K562 (cell line): ENCODE data around the gene NEURL1B. TPM values are rescaled to one million over a fixed set of nuclear protein-coding genes. Genes with fewer than 3 reads are reported as not detected.
A peak's percentile ranks its signal among the peaks of the same experiment; 100 is the strongest.

ENCODE experiments used
- ATAC-seq: fragments of 200-7000 bp; cut with Tn5 transposase; 3 replicates; pipeline ENCODE4 v1.9.1; 2020; ENCODE audit warnings: moderate library complexity
- BruUV-seq: library from RNA; stranded (reverse); fragments of 400-500 nt; replicated peaks from 2 replicates; lab custom pipeline; 2021; lab: Mats Ljungman, UMichigan
- CTCF ChIA-PET: fragments of 300-600 bp; formaldehyde crosslinking; extraction: SDS; loops from one replicate; lab custom pipeline; 2021; ENCODE audit warnings: low intra/inter-chr PET ratio; lab: Yijun Ruan, JAX
- POLR2A ChIA-PET: fragments of 300-600, 350-650 bp; sonication (Branson Sonifier 250); formaldehyde crosslinking; extraction: SDS; loops from one replicate; lab custom pipeline; 2021; ENCODE audit warnings: antibody characterized with exemption, inconsistent platforms; lab: Yijun Ruan, JAX
- DNase-seq, 4 experiments: peaks; one replicate each; pipeline versions ENCODE4 v3.0.0 to v3.0.0-alpha.2; 2011 to 2018; ENCODE audit warnings: low spot score in 3 of 4, mixed read lengths in 3 of 4; ENCODE audit errors: extremely low read depth in 1 of 4
- FAIRE-seq: peaks from 2 replicates; lab custom pipeline; 2011; peaks lifted over from hg19 to GRCh38; lab: Jason Lieb, UNC
- H2AFZ ChIP-seq: 2 replicates; pipeline ENCODE4 v1.6.0; 2011; ENCODE audit warnings: low read depth, low read length, control low read depth, inconsistent platforms
- H3K27ac ChIP-seq: fragments of 200-600 bp; 3 replicates; pipeline ENCODE4 v1.8.0; 2011; ENCODE audit warnings: low read depth, mild to moderate bottlenecking, control low read depth, inconsistent platforms, low read length, moderate library complexity, mixed read lengths; ENCODE audit errors: extremely low read depth
- H3K27me3 ChIP-seq, 2 experiments: fragments of 300-600 bp in 1 of 2; 2 replicates in 1 of 2; 3 replicates in 1 of 2; pipeline versions ENCODE4 v1.6.0 to v1.8.0; 2011; ENCODE audit warnings: inconsistent platforms in 2 of 2, low read length in 2 of 2, mild to moderate bottlenecking in 1 of 2, mixed read lengths in 1 of 2, moderate library complexity in 1 of 2; ENCODE audit not compliant: control insufficient read depth in 2 of 2, insufficient read depth in 2 of 2
- H3K36me3 ChIP-seq: fragments of 300-600 bp; 3 replicates; pipeline ENCODE4 v1.8.0; 2011; ENCODE audit warnings: mild to moderate bottlenecking, low read length, inconsistent platforms; ENCODE audit not compliant: control insufficient read depth, insufficient read depth
- H3K4me1 ChIP-seq, 2 experiments: fragments of 200-600 bp in 1 of 2; replicated peaks in 1 of 2; 2 replicates in 1 of 2; 3 replicates in 1 of 2; pipeline versions ENCODE4 v1.5.1 to v1.8.0; 2011; ENCODE audit warnings: inconsistent platforms in 2 of 2, low read length in 2 of 2, mild to moderate bottlenecking in 1 of 2, mixed read lengths in 1 of 2, moderate library complexity in 1 of 2; ENCODE audit not compliant: control insufficient read depth in 2 of 2, insufficient read depth in 2 of 2
- H3K4me2 ChIP-seq: 2 replicates; pipeline ENCODE4 v1.6.1; 2011; ENCODE audit warnings: low read length, control low read depth, inconsistent platforms, mixed read lengths; ENCODE audit not compliant: insufficient read depth
- H3K4me3 ChIP-seq: fragments of 200-600 bp; sonication (generic), shearing (Covaris generic); 2 replicates; pipeline ENCODE4 v1.5.1; 2016; ENCODE audit warnings: control low read depth, inconsistent platforms
- H3K79me2 ChIP-seq: fragments of 200-600 bp; 3 replicates; pipeline ENCODE4 v1.8.0; 2011; ENCODE audit warnings: low read length, inconsistent platforms; ENCODE audit not compliant: control insufficient read depth, insufficient read depth
- H3K9ac ChIP-seq, 2 experiments: 2 replicates each; pipeline versions ENCODE4 v1.6.0 to v1.6.1; 2011; ENCODE audit warnings: low read depth in 2 of 2, low read length in 2 of 2, control low read depth in 1 of 2, inconsistent platforms in 1 of 2, mild to moderate bottlenecking in 1 of 2, mixed read lengths in 1 of 2; ENCODE audit not compliant: insufficient read depth in 1 of 2
- H3K9me1 ChIP-seq: one replicate; pipeline ENCODE4 v1.6.0; 2011; ENCODE audit warnings: inconsistent platforms, mild to moderate bottlenecking, low read length, moderate library complexity; ENCODE audit not compliant: control insufficient read depth, insufficient read depth
- H3K9me3 ChIP-seq: replicated peaks from 2 replicates; pipeline ENCODE4 v1.5.1; 2011; ENCODE audit warnings: low read depth, low read length, inconsistent platforms; ENCODE audit not compliant: control insufficient read depth, insufficient read depth
- H4K20me1 ChIP-seq: replicated peaks from 2 replicates; pipeline ENCODE4 v1.6.1; 2011; ENCODE audit warnings: low read length, inconsistent platforms, mixed read lengths; ENCODE audit not compliant: control insufficient read depth, insufficient read depth
- CBFA2T2 ChIP-seq: fragments of 450-650 bp; conservative IDR thresholded peaks from 2 replicates; pipeline ENCODE4 v1.6.1; 2017; ENCODE audit warnings: mild to moderate bottlenecking
- CC2D1A ChIP-seq: fragments of 450-650 bp; IDR thresholded peaks from 2 replicates; pipeline ENCODE4 v1.6.1; 2017; ENCODE audit warnings: mild to moderate bottlenecking
- JUN ChIP-seq, 2 experiments: sonication (generic) in 1 of 2; formaldehyde crosslinking in 1 of 2; IDR thresholded peaks; 2 replicates each; pipeline versions ENCODE4 v1.6.1 to v1.8.0; 2012 to 2022; ENCODE audit warnings: borderline replicate concordance in 2 of 2, mild to moderate bottlenecking in 2 of 2, improper control_type of control experiment in 1 of 2, low read depth in 1 of 2, low read length in 1 of 2, missing genetic modification reagents in 1 of 2
- NFYB ChIP-seq: IDR thresholded peaks from 2 replicates; pipeline ENCODE4 v1.6.1; 2011; ENCODE audit warnings: mild to moderate bottlenecking, moderate library complexity; ENCODE audit not compliant: insufficient read length; ENCODE audit errors: extremely low read depth
- POLR2H ChIP-seq: IDR thresholded peaks from 2 replicates; pipeline ENCODE4 v1.6.1; 2016; ENCODE audit warnings: missing genetic modification characterization, low read depth, mild to moderate bottlenecking, control low read depth, missing compliant biosample characterization, moderate library complexity
- RAD51 ChIP-seq: fragments of 450-650 bp; IDR thresholded peaks from 2 replicates; pipeline ENCODE4 v1.7.1; 2016; ENCODE audit warnings: low read depth, mild to moderate bottlenecking, borderline replicate concordance
- SMAD1 ChIP-seq: fragments of 150-350 bp; IDR thresholded peaks from 2 replicates; pipeline ENCODE4 v1.6.1; 2014; ENCODE audit warnings: low read length, low read depth; ENCODE audit not compliant: partially characterized antibody
- STAT5B ChIP-seq: fragments of 250-450 bp; sonication (Bioruptor Pico); IDR thresholded peaks from 2 replicates; pipeline ENCODE4 v1.8.0; 2021; ENCODE audit warnings: mild to moderate bottlenecking, inconsistent platforms
- ZKSCAN1 ChIP-seq: fragments of 150-350 bp; IDR thresholded peaks from 2 replicates; pipeline ENCODE4 v1.6.1; 2016; ENCODE audit warnings: low read depth, low read length
- ZNF384 ChIP-seq: IDR thresholded peaks from 2 replicates; pipeline ENCODE4 v1.6.1; 2012; ENCODE audit warnings: low read depth, low read length, improper control_type of control experiment
- WGBS: fragments of 100-300 bp; shearing (Covaris generic); methylation state at CpG from one replicate; pipeline ENCODE4 v1.1.6; 2016; ENCODE audit warnings: low coverage, mixed read lengths; ENCODE audit not compliant: insufficient coverage; ENCODE audit errors: missing lambda C conversion rate; 5-methylcytosine and 5-hydroxymethylcytosine counted together
- in situ Hi-C: fragments of 300-500 bp; cut with MboI; formaldehyde crosslinking; loops from 4 replicates; pipeline ENCODE4 v1.15.0; 2018; ENCODE audit warnings: inconsistent platforms, mixed read lengths
- intact Hi-C: fragments of 100-400 bp; cut with micrococcal nuclease; formaldehyde crosslinking; loops from 2 replicates; pipeline ENCODE4 v1.14.2; 2022
- polyA plus RNA-seq, 8 experiments: library from polyadenylated mRNA; depleted of rRNA in 4 of 8; stranded (reverse) in 5 of 8; unstranded in 3 of 8; fragments of >200 nt; fragmentation: Nextera tagmentation in 2 of 8; fragmentation: Illumina TruSeq in 1 of 8; extraction: Ambion mirVana in 2 of 8; extraction: Trizol in 1 of 8; gene quantifications; 2 replicates each; pipeline versions ENCODE4 v1.2.1 to v1.2.3, GENCODE V29; 2011 to 2014; ENCODE audit warnings: inconsistent platforms in 1 of 8, missing spikeins in 1 of 8
- total RNA-seq, 7 experiments: library from RNA; depleted of rRNA in 6 of 7; stranded (reverse); fragments of >200 nt in 6 of 7; fragmentation: Illumina TruSeq in 2 of 7; extraction: Trizol in 2 of 7; gene quantifications; 2 replicates each; pipeline versions ENCODE4 v1.2.1 to v1.2.3, GENCODE V29; 2011 to 2021; ENCODE audit warnings: low replicate concordance in 1 of 7
- TF ChIP-seq, protein P1 (sequence below): sonication (generic); formaldehyde crosslinking; IDR thresholded peaks from 2 replicates; pipeline ENCODE4 v1.5.0; 2020; ENCODE audit warnings: missing genetic modification reagents
- TF ChIP-seq, protein P2 (sequence below): sonication (generic); formaldehyde crosslinking; IDR thresholded peaks from 2 replicates; pipeline ENCODE4 v1.9.0; 2022; ENCODE audit warnings: mild to moderate bottlenecking, missing genetic modification reagents

The NEURL1B gene
- total and polyA plus RNA-seq, 9 of the 15 experiments (the other 6 are each of a cell fraction or from before 2014, with no cell fraction given) = 0.04 TPM; not detected in 8

DNA sequence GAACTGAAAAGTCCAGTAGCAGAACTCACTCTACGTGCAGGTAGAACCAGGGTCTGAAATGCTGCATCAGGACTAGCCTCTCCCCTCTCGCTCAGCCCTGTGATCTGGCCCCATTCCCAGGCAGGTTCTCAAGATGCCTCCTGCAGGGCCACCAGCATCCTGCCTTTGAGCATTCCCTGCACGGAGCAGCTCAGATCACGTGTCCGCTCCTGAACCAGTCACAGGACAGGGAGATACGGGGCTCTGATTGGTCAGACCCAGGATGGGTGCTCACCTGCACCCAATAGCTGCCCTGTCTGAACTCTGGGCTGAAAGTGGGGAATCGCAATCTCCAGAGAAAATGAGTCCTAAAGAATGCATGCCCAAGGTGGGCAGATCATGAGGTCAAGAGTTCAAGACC, 50.8 kb downstream of the NEURL1B start:
- 0 out of 2 replicates have a peak, but pooled peaks cover 6% of the 10 kb centered on the region for H4K20me1 ChIP-seq
- 8% methylated on average over 6 of the region's 7 CpGs for WGBS
- ChIA-PET CTCF (no interaction called here), POLR2A (no interaction called here)
- H3K79me2 ChIP-seq = no peaks in the 10 kb centered on the region
- intact Hi-C loops = loop anchor here (10.0 kb wide), 2 partner anchors 47 to 117 kb away; partner anchors contain the start of gene NEURL1B
- peak in 3 of 4 experiments; percentile 40 to 67 (median 40) for DNase-seq
- ATAC-seq = peak; percentile 77
- H3K9me1 ChIP-seq = no peaks in the 10 kb centered on the region
- H3K27me3 ChIP-seq = peaks cover 44 to 75% of the 10 kb centered on the region in 2 experiments; a peak in 4 of 5 replicates
- no peaks in the 10 kb centered on the region for H3K9me3 ChIP-seq
- no peak for FAIRE-seq
- H3K4me3 ChIP-seq = no peak overlapping the region
- no TSS peak for BruUV-seq
- no peak for TF ChIP-seq STAT5B (CRISPR knock-in tag)
- peak; percentile 77 for TF ChIP-seq RAD51
- TF ChIP-seq ZKSCAN1 = no peak
- TF ChIP-seq POLR2H = no peak
- TF ChIP-seq, protein P1, sequence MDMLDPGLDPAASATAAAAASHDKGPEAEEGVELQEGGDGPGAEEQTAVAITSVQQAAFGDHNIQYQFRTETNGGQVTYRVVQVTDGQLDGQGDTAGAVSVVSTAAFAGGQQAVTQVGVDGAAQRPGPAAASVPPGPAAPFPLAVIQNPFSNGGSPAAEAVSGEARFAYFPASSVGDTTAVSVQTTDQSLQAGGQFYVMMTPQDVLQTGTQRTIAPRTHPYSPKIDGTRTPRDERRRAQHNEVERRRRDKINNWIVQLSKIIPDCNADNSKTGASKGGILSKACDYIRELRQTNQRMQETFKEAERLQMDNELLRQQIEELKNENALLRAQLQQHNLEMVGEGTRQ = peak; percentile 87
- no peak for TF ChIP-seq ZNF384
- TF ChIP-seq JUN (IDR thresholded peaks at IDR 0.05; ENCODE audit: borderline replicate concordance, low read depth, low read length) = no peak
- TF ChIP-seq JUN (CRISPR knock-in tag; IDR thresholded peaks at IDR 0.05; ENCODE audit: borderline replicate concordance) = no peak
- TF ChIP-seq SMAD1 = no peak
- 0 out of 2 replicates have a peak, but pooled peaks have one; percentile 19 for TF ChIP-seq CBFA2T2
- TF ChIP-seq NFYB = peak; percentile 62
- TF ChIP-seq, protein P2, sequence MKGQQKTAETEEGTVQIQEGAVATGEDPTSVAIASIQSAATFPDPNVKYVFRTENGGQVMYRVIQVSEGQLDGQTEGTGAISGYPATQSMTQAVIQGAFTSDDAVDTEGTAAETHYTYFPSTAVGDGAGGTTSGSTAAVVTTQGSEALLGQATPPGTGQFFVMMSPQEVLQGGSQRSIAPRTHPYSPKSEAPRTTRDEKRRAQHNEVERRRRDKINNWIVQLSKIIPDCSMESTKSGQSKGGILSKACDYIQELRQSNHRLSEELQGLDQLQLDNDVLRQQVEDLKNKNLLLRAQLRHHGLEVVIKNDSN = peak; percentile 81
- no peak for TF ChIP-seq CC2D1A
- in situ Hi-C loops = loop anchor here (5.0 kb wide), 1 partner anchor 215 kb away; no protein-coding TSS in a partner anchor
- H3K36me3 ChIP-seq = no peaks in the 10 kb centered on the region
- H3K27ac ChIP-seq = no peak overlapping the region
- H3K4me2 ChIP-seq = no peak overlapping the region
- H3K9ac ChIP-seq = no peak overlapping the region
- H3K4me1 ChIP-seq = peaks cover 0 to 11% of the 10 kb centered on the region in 2 experiments; a peak in 1 of 5 replicates
- no peak overlapping the region for H2AFZ ChIP-seq
